Regular cardiac myocyte (primary cell): ENCODE measurements around the gene ARFGEF2. TPM values are rescaled to one million over a fixed set of nuclear protein-coding genes. Genes with fewer than 3 reads are reported as not detected.

Experiments
- total RNA-seq: library from RNA; depleted of rRNA; stranded (reverse); fragments of >200 nt; gene quantifications from 2 replicates; pipeline ENCODE4 v1.2.3, GENCODE V29; 2014

ARFGEF2 gene
- total RNA-seq = 46.0 and 56.1 TPM in 2 replicates

GRCh38 chr20:48921168-48921882 lies at the start of gene ARFGEF2:
Gene ARFGEF2, plus strand, starts transcription at chr20:48921711. Its CDS starts 179 bp downstream, at chr20:48921890.

DNA sequence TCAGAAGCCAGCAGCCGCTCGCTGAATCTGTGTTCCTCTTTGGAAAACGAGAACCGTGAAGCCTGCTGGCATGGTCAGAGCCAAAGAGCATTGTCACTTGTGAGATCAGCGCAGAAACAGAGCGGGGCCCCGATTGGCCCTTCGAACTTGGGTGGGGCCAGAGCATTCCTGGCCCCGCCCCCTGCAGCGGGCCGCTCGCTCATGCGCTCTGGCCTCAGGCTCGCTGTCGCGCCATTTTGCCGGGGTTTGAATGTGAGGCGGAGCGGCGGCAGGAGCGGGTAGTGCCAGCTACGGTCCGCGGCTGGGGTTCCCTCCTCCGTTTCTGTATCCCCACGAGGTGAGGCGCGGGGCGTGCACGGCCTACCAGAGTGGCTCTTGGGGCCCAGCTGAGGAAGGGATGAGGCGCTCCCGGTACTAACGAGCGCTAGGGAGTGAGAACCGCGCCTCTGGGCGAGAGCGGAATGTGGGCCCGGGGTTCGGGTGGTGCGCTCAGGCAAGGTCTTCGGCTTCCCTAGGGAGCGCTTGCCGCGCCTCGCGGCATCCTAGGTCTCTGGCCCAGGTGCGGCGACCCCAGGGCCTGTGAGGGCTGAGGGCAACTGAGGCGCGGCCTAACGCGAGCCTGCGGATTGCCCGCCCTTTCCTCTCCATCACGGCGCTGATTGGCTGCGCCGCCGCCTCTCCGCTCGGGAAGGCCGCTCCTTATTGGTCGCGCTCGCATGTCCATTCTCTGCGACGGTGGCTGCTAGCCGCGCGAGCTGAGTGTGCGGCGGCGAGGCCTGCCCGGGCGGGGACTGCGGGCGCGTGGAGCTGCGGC lies 124.8 kb downstream of the ARFGEF2 start, which contains the start of gene CSE1L:
Gene CSE1L (plus strand): TSS at position 226 of the 814 bp plus-strand sequence. CDS start 12,152 bp downstream, outside the sequence.

Other genes with a start within 250 kb of the ARFGEF2 start
- gene PREX1, start 93.7 kb upstream of the ARFGEF2 start, total RNA-seq = 14.9 and 39.7 TPM in 2 replicates
- gene CSE1L, start 124.6 kb downstream of the ARFGEF2 start, total RNA-seq = 69.9 and 141 TPM in 2 replicates